OCI-LY7 (cell line): ENCODE results near the gene UTP14C. TPM values are rescaled to one million over a fixed set of nuclear protein-coding genes. Genes with fewer than 3 reads are reported as not detected.

Experiments used
- BruUV-seq: library from RNA; stranded (reverse); fragments of 400-500 nt; replicated peaks from 2 replicates; lab custom pipeline; 2021; lab: Mats Ljungman, UMichigan
- CTCF ChIA-PET: fragments of 300-600 bp; sonication (Branson Sonifier 250); formaldehyde crosslinking; loops from one replicate; lab custom pipeline; 2022; ENCODE audit warnings: antibody characterized with exemption; ENCODE audit not compliant: unreplicated experiment; lab: Charles Lee
- POLR2A ChIA-PET: fragments of 300-600 bp; sonication (Branson Sonifier 250); formaldehyde crosslinking; loops from one replicate; lab custom pipeline; 2022; ENCODE audit warnings: antibody characterized with exemption; lab: Charles Lee
- DNase-seq: peaks from one replicate; pipeline ENCODE4 v3.0.0-alpha.2; 2015; ENCODE audit warnings: low spot score
- H2AFZ ChIP-seq: fragments of 200-600 bp; sonication (generic), shearing (Covaris generic); 2 replicates; pipeline ENCODE4 v1.6.1; 2014; ENCODE audit warnings: mild to moderate bottlenecking, antibody characterized with exemption, low read length, moderate library complexity
- H3K27ac ChIP-seq: fragments of 200-600 bp; sonication (generic); 2 replicates; pipeline ENCODE4 v1.5.1; 2014; ENCODE audit warnings: mixed run types, low read depth, mild to moderate bottlenecking, moderate library complexity, low read length, inconsistent platforms; ENCODE audit not compliant: poor library complexity, severe bottlenecking
- H3K36me3 ChIP-seq: fragments of 200-600 bp; sonication (generic); 2 replicates; pipeline ENCODE4 v1.6.1; 2014; ENCODE audit warnings: mild to moderate bottlenecking, antibody characterized with exemption, low read length, moderate library complexity, mixed read lengths; ENCODE audit not compliant: insufficient read depth
- H3K4me1 ChIP-seq: fragments of 200-600 bp; sonication (generic); 2 replicates; pipeline ENCODE4 v1.5.1; 2014; ENCODE audit warnings: mild to moderate bottlenecking, low read length; ENCODE audit not compliant: insufficient read depth, poor library complexity, severe bottlenecking
- H3K4me2 ChIP-seq: fragments of 200-600 bp; sonication (generic); 2 replicates; pipeline ENCODE4 v1.6.1; 2014; ENCODE audit warnings: mild to moderate bottlenecking, low read length
- H3K4me3 ChIP-seq: fragments of 200-600 bp; sonication (generic); 2 replicates; pipeline ENCODE4 v1.5.1; 2014; ENCODE audit warnings: mild to moderate bottlenecking, low read depth, low read length; ENCODE audit not compliant: poor library complexity, severe bottlenecking
- H3K79me2 ChIP-seq: fragments of 200-600 bp; sonication (generic); 2 replicates; pipeline ENCODE4 v1.6.1; 2016; ENCODE audit warnings: low read depth, mild to moderate bottlenecking, low read length, moderate library complexity, mixed read lengths; ENCODE audit not compliant: insufficient read depth
- H3K9me2 ChIP-seq: fragments of 200-600 bp; sonication (generic); 2 replicates; pipeline ENCODE4 v1.6.1; 2016; ENCODE audit warnings: mild to moderate bottlenecking, low read length, mixed read lengths; ENCODE audit not compliant: insufficient read depth
- H3K9me3 ChIP-seq: fragments of 200-600 bp; sonication (generic); 2 replicates; pipeline ENCODE4 v1.6.1; 2014; ENCODE audit warnings: mild to moderate bottlenecking, mixed run types, low read length, mixed read lengths
- H4K20me1 ChIP-seq: fragments of 200-600 bp; sonication (generic); 2 replicates; pipeline ENCODE4 v1.6.1; 2014; ENCODE audit warnings: mild to moderate bottlenecking, antibody characterized with exemption, low read length, moderate library complexity, mixed read lengths; ENCODE audit not compliant: insufficient read depth
- CTCF ChIP-seq: fragments of 200-600 bp; sonication (generic); conservative IDR thresholded peaks from 2 replicates; pipeline ENCODE4 v1.5.1; 2014; ENCODE audit warnings: mild to moderate bottlenecking, antibody characterized with exemption, low read length, moderate library complexity, mixed read lengths
- EZH2phosphoT487 ChIP-seq: fragments of 200-600 bp; sonication (generic); IDR thresholded peaks from 2 replicates; pipeline ENCODE4 v1.6.1; 2018; ENCODE audit warnings: low read depth, borderline replicate concordance, mild to moderate bottlenecking, mixed run types, antibody characterized with exemption, low read length, moderate library complexity, mixed read lengths
- intact Hi-C: fragments of 100-400 bp; cut with micrococcal nuclease; formaldehyde crosslinking; loops from one replicate; pipeline ENCODE4 v1.10.0; 2022; ENCODE audit not compliant: unreplicated experiment
- total RNA-seq, 2 experiments: library from RNA; depleted of rRNA in 1 of 2; stranded (reverse); fragments of >200 nt in 1 of 2; shearing (Covaris generic) in 1 of 2; gene quantifications; 2 replicates each; pipeline ENCODE4 v1.2.3, GENCODE V29; 2014 to 2022

The UTP14C gene
- total RNA-seq, 2 experiments from 2014 or later: 7.3 to 11.5 TPM

- no peak for DNase-seq
- CTCF ChIA-PET: no interaction called here
- Histone ChIP-seq H3K4me2 (no peak overlapping the region), H3K36me3 (no peaks in the 10 kb centered on the region), H3K79me2 (no peaks in the 10 kb centered on the region), H3K4me1 (no peaks in the 10 kb centered on the region), H2AFZ (no peak overlapping the region), H4K20me1 (no peaks in the 10 kb centered on the region; the same call in 1 of the 2 replicates), H3K9me2 (no peaks in the 10 kb centered on the region), H3K9me3 (no peaks in the 10 kb centered on the region), H3K4me3 (no peak overlapping the region), H3K27ac (no peak overlapping the region)
- BruUV-seq: no TSS peak
- intact Hi-C loops: no loop called here
- TF ChIP-seq CTCF: no peak
- TF ChIP-seq EZH2phosphoT487: no peak
- POLR2A ChIA-PET: interaction anchor here (1.2 kb wide), 1 partner anchor 36 kb away, joined by 3 read pairs; no protein-coding TSS in a partner anchor
Observed at GRCh38 chr13:51997641-51998330, 26.7 kb upstream of the UTP14C start.

GRCh38 chr13:51998723-51999509, 25.6 kb upstream of the UTP14C start:
- Histone ChIP-seq H3K79me2 (no peaks in the 10 kb centered on the region), H3K4me1 (no peaks in the 10 kb centered on the region), H3K36me3 (no peaks in the 10 kb centered on the region), H3K9me3 (no peaks in the 10 kb centered on the region), H3K9me2 (no peaks in the 10 kb centered on the region), H4K20me1 (no peaks in the 10 kb centered on the region; the same call in 1 of the 2 replicates), H3K4me2 (no peak overlapping the region), H3K27ac (no peak overlapping the region), H2AFZ (no peak overlapping the region), H3K4me3 (no peak overlapping the region)
- POLR2A ChIA-PET: no interaction called here
- no peak for DNase-seq
- TF ChIP-seq EZH2phosphoT487 (no peak), CTCF (no peak)
- intact Hi-C loops: no loop called here
- CTCF ChIA-PET: no interaction called here
- no TSS peak for BruUV-seq

- Histone ChIP-seq H3K4me3 (no peak overlapping the region), H3K79me2 (no peaks in the 10 kb centered on the region), H2AFZ (no peak overlapping the region), H3K4me1 (no peaks in the 10 kb centered on the region), H3K27ac (no peak overlapping the region), H3K36me3 (no peaks in the 10 kb centered on the region), H4K20me1 (no peaks in the 10 kb centered on the region; the same call in 1 of the 2 replicates), H3K4me2 (no peak overlapping the region), H3K9me2 (no peaks in the 10 kb centered on the region), H3K9me3 (no peaks in the 10 kb centered on the region)
- no peak for TF ChIP-seq EZH2phosphoT487
- no peak for TF ChIP-seq CTCF
- ChIA-PET POLR2A (no interaction called here), CTCF (no interaction called here)
- DNase-seq: no peak
- no TSS peak for BruUV-seq
- intact Hi-C loops: no loop called here
Observed at GRCh38 chr13:51999510-51999911, 25.0 kb upstream of the UTP14C start.
